ENCODE data around the gene PPP1CC. TPM values are rescaled to one million over a fixed set of nuclear protein-coding genes. Genes with fewer than 3 reads are reported as not detected.

PPP1CC gene
- total RNA-seq, 1 donor from 2014 or later: 137 TPM

- Mint-ChIP-seq H3K36me3 (ENCODE audit: unreplicated experiment) (peaks cover 5% of the 10 kb centered on the region), H3K27me3 (ENCODE audit: unreplicated experiment) (peaks cover 2% of the 10 kb centered on the region)
- no peak for DNase-seq
Measured at GRCh38 chr12:110677206-110677911, 65.3 kb downstream of the PPP1CC start.

DNA sequence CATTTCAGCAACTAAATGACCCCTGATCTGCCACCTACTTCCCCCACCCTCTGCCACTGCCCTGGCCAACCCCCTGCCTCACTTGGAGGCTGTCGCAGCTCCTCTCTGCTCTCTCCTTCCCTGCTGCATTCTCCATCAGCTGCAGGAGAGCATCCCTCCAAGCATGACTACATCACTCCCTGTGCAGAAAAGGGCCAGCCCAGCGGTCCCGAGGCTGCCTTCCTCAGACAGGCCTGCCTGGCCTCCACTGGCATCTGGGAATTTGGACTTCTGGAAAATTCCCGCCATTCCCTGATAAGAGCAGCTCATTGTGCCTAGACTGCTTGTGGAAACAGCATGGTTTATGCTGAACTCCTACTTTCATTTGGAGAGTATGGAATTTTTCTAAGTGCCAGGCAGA lies 66.5 kb downstream of the PPP1CC start:
- no peak overlapping the region for H3K4me3 Mint-ChIP-seq (ENCODE audit: unreplicated experiment)
- no peak overlapping the region for H3K27ac Mint-ChIP-seq (ENCODE audit: unreplicated experiment)
- no peaks in the 10 kb centered on the region for H3K9me3 Mint-ChIP-seq (ENCODE audit: unreplicated experiment)
- TF ChIP-seq, protein P1, sequence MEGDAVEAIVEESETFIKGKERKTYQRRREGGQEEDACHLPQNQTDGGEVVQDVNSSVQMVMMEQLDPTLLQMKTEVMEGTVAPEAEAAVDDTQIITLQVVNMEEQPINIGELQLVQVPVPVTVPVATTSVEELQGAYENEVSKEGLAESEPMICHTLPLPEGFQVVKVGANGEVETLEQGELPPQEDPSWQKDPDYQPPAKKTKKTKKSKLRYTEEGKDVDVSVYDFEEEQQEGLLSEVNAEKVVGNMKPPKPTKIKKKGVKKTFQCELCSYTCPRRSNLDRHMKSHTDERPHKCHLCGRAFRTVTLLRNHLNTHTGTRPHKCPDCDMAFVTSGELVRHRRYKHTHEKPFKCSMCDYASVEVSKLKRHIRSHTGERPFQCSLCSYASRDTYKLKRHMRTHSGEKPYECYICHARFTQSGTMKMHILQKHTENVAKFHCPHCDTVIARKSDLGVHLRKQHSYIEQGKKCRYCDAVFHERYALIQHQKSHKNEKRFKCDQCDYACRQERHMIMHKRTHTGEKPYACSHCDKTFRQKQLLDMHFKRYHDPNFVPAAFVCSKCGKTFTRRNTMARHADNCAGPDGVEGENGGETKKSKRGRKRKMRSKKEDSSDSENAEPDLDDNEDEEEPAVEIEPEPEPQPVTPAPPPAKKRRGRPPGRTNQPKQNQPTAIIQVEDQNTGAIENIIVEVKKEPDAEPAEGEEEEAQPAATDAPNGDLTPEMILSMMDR (IDR thresholded peaks at IDR 0.05; ENCODE audit: partially characterized antibody, unreplicated experiment): no peak
- no peak for DNase-seq
- H3K27me3 Mint-ChIP-seq (ENCODE audit: unreplicated experiment): peaks cover 2% of the 10 kb centered on the region
- no peaks in the 10 kb centered on the region for H3K4me1 Mint-ChIP-seq (ENCODE audit: low read depth, unreplicated experiment)
- peaks cover 5% of the 10 kb centered on the region for H3K36me3 Mint-ChIP-seq (ENCODE audit: unreplicated experiment)

More at GRCh38 chr12:110677206-110677911, 65.3 kb downstream of the PPP1CC start:
- H3K27ac Mint-ChIP-seq (ENCODE audit: unreplicated experiment): no peak overlapping the region
- no peaks in the 10 kb centered on the region for H3K4me1 Mint-ChIP-seq (ENCODE audit: low read depth, unreplicated experiment)
- no peak overlapping the region for H3K4me3 Mint-ChIP-seq (ENCODE audit: unreplicated experiment)
- TF ChIP-seq, protein P1 (IDR thresholded peaks at IDR 0.05; ENCODE audit: partially characterized antibody, unreplicated experiment): no peak
- H3K9me3 Mint-ChIP-seq (ENCODE audit: unreplicated experiment): no peaks in the 10 kb centered on the region

DNA sequence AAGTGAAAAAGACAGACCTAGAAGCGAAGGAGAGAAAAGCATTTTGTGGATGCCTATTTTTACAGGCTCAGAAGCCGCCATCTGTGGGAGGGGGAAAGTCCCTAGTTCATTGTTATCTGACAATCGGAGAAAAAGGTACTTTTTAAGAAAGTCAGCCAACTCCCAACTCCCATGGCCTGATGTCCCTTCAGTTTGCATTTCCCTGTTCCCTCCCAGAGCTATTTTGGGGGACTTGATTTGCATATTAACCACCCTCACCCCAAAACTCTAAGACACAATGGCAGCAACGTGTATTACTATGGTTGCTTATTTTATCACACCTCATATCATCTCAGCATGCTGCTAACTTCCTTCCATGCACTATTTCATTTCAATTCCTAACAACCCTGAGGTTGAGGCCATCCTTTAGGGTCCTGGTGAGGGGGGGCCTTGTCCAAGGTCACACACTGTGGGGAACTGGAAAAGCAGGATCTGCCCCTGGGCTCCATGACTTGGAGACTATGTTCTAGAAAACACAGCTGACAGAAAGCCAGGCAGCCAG lies 72.5 kb downstream of the PPP1CC start:
- peaks cover 14% of the 10 kb centered on the region for H3K9me3 Mint-ChIP-seq (ENCODE audit: unreplicated experiment)
- TF ChIP-seq, protein P1 (IDR thresholded peaks at IDR 0.05; ENCODE audit: partially characterized antibody, unreplicated experiment): no peak
- no peak overlapping the region for H3K4me3 Mint-ChIP-seq (ENCODE audit: unreplicated experiment)
- H3K4me1 Mint-ChIP-seq (ENCODE audit: low read depth, unreplicated experiment): no peaks in the 10 kb centered on the region
- H3K36me3 Mint-ChIP-seq (ENCODE audit: unreplicated experiment): peaks cover 14% of the 10 kb centered on the region
- DNase-seq: no peak
- no peak overlapping the region for H3K27ac Mint-ChIP-seq (ENCODE audit: unreplicated experiment)
- H3K27me3 Mint-ChIP-seq (ENCODE audit: unreplicated experiment): no peaks in the 10 kb centered on the region

Other genes starting within 250 kb of the PPP1CC start
- gene VPS29, start 240.8 kb downstream of the PPP1CC start, total RNA-seq (ENCODE audit: unreplicated experiment): 94.6 TPM
- 0.49 TPM for gene RAD9B, start 240.6 kb downstream of the PPP1CC start, total RNA-seq (ENCODE audit: unreplicated experiment)
- gene PPTC7, start 159.6 kb downstream of the PPP1CC start, total RNA-seq (ENCODE audit: unreplicated experiment): 11.4 TPM
- 21.8 TPM for gene TCTN1, start 128.8 kb downstream of the PPP1CC start, total RNA-seq (ENCODE audit: unreplicated experiment)
- gene HVCN1, start 53.8 kb downstream of the PPP1CC start, total RNA-seq (ENCODE audit: unreplicated experiment): 0.71 TPM
- gene CCDC63, start 104.1 kb upstream of the PPP1CC start, total RNA-seq (ENCODE audit: unreplicated experiment): 0.32 TPM
- not detected for gene MYL2, start 177.7 kb upstream of the PPP1CC start, total RNA-seq (ENCODE audit: unreplicated experiment)